GM10266 (cell line): ENCODE measurements around the gene SSBP3.
"Not testable (repeated sequence)": the region's sequence is repeated elsewhere in the genome, so short reads cannot be mapped to it uniquely, and the experiment has no call there.

Experiments
- DNase-seq: peaks from one replicate; pipeline ENCODE4 v3.0.0; 2012; ENCODE audit errors: extremely low spot score
- CTCF ChIP-seq: IDR thresholded peaks from 2 replicates; pipeline ENCODE4 v1.5.1; 2012; ENCODE audit warnings: mild to moderate bottlenecking, low read depth; ENCODE audit not compliant: control insufficient read depth, insufficient read depth; ENCODE audit errors: missing control alignments

SSBP3 gene

GRCh38 chr1:54239631-54240031 is 166.6 kb downstream of the SSBP3 start:
- no peak for DNase-seq
- TF ChIP-seq CTCF = no peak

DNA sequence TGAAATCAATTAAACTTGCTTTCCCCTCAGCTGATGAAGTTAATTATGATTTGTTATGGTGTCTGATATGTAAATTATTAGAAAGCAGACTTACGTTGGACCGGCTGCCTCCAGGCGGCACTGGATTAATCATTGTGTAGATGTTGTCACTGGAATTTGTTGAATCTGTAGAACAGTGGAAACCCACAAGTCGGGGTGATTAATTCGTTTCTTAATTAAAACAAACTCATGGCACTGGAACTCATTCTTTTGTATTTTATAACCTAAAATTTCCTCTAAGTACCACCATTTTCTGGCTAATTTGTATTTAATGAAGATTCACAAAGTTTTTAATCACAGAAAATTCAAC is 167.2 kb downstream of the SSBP3 start:
- DNase-seq = no peak
- no peak for TF ChIP-seq CTCF

- DNase-seq = no peak
- no peak for TF ChIP-seq CTCF
Observed at GRCh38 chr1:54238353-54239034, 167.7 kb downstream of the SSBP3 start.

DNA sequence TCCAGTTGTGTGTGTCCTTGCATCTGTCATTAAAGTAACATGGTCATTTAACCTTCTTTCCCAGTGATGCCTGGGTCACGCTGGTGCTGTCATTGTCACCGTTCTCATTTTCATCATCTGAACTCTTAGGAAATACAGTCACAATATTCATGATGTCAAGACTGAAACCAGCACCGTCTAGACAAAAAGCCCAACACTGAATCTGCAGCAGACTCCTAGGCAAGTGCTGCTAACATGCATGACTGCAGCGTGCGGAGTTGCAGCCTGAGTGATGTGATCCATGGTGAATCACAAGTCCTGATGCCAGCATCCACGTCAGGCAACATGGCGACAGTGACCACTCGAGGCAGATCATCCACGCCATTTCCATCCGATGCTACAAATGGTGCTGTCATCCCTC is 168.6 kb downstream of the SSBP3 start:
- TF ChIP-seq CTCF = no peak
- DNase-seq = no peak

- no peak for TF ChIP-seq CTCF
- DNase-seq = no peak
Observed at GRCh38 chr1:54234284-54234683, 171.9 kb downstream of the SSBP3 start.

DNA sequence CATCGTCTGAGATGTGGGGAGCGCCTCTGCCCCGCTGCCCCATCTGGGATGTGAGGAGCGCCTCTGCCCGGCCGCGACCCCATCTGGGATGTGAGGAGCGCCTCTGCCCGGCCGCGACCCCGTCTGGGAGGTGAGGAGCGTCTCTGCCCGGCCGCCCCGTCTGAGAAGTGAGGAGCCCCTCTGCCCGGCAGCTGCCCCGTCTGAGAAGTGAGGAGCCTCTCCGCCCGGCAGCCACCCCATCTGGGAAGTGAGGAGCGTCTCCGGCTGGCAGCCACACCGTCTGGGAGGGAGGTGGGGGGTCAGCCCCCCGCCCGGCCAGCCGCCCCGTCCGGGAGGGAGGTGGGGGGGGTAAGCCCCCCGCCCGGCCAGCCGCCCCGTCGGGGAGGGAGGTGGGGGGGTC is 173.0 kb downstream of the SSBP3 start:
- DNase-seq = not testable (repeated sequence)

DNA sequence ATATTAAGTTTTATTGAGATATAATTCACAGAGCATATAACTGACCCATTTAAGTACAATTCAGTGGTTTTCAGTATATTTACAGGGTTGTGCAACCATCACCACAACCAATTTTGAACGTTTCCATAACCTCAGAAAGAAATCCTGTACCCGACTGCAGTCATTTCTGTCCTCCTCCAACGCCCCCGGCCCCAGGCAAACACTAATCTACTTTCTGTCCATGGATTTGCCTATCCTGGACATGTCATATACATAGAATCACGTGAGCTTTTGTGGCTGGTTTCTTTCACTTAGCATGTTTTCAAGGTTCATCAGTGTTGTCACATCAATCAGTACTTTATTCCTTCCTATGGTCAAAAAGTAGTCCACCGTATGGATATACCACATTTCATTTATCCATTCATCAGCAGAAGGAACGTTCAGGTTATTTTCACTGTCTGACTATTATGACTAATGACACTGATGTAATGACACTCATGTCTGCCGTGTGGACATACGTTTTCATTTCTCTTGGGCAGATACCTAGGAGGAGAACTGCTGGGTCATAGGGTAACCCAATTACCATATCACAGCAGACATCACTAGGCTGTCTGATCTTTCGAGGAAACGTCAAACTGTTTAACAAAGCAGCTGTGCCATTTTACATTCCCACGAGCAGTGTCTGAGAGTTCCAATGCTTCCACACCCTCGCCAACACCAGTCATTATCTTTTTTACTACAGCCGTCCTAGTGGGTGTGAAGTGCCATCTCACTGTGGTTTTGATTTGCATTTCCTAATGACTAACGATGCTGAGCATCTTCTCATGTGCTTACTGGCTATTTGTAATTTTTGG is 175.5 kb downstream of the SSBP3 start:
- no peak for TF ChIP-seq CTCF
- no peak for DNase-seq

GRCh38 chr1:54229281-54229891 is 176.8 kb downstream of the SSBP3 start:
- no peak for TF ChIP-seq CTCF
- DNase-seq = no peak
